Epithelial cell of esophagus (primary cell): ENCODE data around the gene CELA2A.
"Not testable (repeated sequence)": the region's sequence is repeated elsewhere in the genome, so short reads cannot be mapped to it uniquely, and the experiment has no call there.

Source experiments
- DNase-seq: peaks from one replicate; pipeline ENCODE4 v3.0.0; 2010; ENCODE audit warnings: low read depth
- H3K4me3 ChIP-seq: 2 replicates; pipeline ENCODE4 v1.5.1; 2011; ENCODE audit warnings: mild to moderate bottlenecking, low read length, control low read depth
- TF ChIP-seq, protein P1 (sequence below): IDR thresholded peaks from 2 replicates; pipeline ENCODE4 v1.5.1; 2011; ENCODE audit warnings: low read depth, mild to moderate bottlenecking, low read length, control low read depth, inconsistent platforms; ENCODE audit not compliant: insufficient read depth; ENCODE audit errors: missing control alignments

The CELA2A gene

DNA sequence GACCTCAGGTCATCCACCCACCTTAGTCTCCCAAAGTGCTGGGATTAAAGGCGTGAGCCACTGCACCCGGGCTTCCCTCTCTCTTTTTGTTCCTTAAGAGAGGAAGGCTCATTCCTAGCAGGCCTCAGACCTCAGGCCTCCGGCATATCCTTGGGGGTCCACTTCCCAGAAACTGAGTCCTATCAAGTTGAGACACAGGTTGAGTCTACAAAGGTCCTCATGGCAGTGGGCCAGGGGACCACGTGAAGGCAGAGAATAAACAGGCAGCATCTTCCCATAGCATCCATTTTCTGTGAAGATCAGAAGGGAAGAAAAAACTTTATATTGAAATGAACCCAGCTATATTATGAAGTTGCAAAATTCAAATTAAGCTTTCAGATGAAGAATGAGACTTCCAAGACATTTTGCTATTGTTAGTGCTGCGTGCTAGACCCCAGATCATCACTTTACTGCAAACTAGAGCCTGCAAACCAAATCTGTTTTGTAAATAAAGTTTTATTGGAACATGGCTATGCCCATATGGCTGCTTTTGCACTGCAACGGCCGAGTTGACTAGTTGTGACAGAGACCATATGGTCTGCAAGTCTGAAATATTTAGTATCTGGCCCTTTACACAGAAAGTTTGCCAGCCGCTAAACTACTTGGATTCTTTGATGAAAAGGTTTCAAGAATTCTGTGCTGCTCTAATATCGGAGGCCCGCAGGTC lies 3.5 kb upstream of the CELA2A start:
- TF ChIP-seq, protein P1, sequence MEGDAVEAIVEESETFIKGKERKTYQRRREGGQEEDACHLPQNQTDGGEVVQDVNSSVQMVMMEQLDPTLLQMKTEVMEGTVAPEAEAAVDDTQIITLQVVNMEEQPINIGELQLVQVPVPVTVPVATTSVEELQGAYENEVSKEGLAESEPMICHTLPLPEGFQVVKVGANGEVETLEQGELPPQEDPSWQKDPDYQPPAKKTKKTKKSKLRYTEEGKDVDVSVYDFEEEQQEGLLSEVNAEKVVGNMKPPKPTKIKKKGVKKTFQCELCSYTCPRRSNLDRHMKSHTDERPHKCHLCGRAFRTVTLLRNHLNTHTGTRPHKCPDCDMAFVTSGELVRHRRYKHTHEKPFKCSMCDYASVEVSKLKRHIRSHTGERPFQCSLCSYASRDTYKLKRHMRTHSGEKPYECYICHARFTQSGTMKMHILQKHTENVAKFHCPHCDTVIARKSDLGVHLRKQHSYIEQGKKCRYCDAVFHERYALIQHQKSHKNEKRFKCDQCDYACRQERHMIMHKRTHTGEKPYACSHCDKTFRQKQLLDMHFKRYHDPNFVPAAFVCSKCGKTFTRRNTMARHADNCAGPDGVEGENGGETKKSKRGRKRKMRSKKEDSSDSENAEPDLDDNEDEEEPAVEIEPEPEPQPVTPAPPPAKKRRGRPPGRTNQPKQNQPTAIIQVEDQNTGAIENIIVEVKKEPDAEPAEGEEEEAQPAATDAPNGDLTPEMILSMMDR: no peak
- DNase-seq: no peak
- no peak overlapping the region for H3K4me3 ChIP-seq

- no peak overlapping the region for H3K4me3 ChIP-seq
- TF ChIP-seq, protein P1: no peak
- no peak for DNase-seq
These were observed 2.8 kb upstream of the CELA2A start for GRCh38 chr1:15453734-15454133.

- TF ChIP-seq, protein P1: no peak
- no peak overlapping the region for H3K4me3 ChIP-seq
- DNase-seq: peak; percentile 41
These were observed 2.3 kb upstream of the CELA2A start for GRCh38 chr1:15454256-15454655.

DNA sequence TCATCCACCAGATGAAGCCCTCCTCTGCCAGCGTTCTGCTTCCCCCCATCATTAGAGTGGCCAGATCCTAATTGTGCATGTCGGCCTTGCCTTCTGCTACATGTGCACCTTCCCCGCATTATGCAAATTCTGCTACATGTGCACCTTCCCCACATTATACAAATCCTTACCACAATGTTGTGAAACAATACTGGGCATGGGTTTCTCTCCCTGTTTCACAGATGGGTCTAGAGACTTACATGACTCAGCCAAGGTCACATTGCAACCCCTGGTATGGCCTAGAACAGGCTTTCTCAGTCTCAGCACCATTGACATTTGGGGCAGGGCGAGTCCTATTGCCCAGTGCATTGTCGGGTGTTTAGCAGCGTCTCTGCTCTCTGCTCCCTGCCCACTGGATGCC lies 1.0 kb upstream of the CELA2A start:
- TF ChIP-seq, protein P1: no peak
- H3K4me3 ChIP-seq: no peak overlapping the region
- DNase-seq: no peak

DNA sequence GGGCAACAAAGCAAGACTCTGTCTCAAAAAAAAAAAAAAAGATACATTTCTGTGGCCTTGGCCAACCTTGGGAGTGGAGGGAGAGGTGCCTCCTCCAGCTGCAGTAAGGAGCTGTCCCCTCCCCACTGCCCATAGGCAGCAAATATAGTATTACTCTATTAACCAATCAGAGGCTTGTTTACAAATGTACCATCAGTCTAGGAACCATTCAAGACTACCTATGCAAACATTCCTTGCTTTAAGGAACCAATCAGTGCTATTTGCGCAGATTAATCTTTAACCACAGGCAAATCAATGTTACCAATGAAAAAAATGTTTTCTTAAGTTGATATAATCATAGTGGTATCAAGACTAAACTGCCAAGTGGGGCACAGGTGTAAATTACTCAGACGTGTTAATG lies 1.1 kb downstream of the CELA2A start:
- no peak for DNase-seq
- no peak overlapping the region for H3K4me3 ChIP-seq
- TF ChIP-seq, protein P1: no peak

- not testable (repeated sequence) for DNase-seq, H3K4me3 ChIP-seq
These were observed 1.9 kb downstream of the CELA2A start for GRCh38 chr1:15458388-15458787.

GRCh38 chr1:15459771-15460707 lies 3.5 kb downstream of the CELA2A start:
- TF ChIP-seq, protein P1: no peak
- no peak overlapping the region for H3K4me3 ChIP-seq
- peak; percentile 39 for DNase-seq
